ENCODE data around the gene ACTA1. TPM values are rescaled to one million over a fixed set of nuclear protein-coding genes. Genes with fewer than 3 reads are reported as not detected.
"Not testable (repeated sequence)": the region's sequence is repeated elsewhere in the genome, so short reads cannot be mapped to it uniquely, and the experiment has no call there.

Gene ACTA1
- total and polyA plus RNA-seq, 2 experiments from 2014 or later = 0.28 to 0.33 TPM

DNA sequence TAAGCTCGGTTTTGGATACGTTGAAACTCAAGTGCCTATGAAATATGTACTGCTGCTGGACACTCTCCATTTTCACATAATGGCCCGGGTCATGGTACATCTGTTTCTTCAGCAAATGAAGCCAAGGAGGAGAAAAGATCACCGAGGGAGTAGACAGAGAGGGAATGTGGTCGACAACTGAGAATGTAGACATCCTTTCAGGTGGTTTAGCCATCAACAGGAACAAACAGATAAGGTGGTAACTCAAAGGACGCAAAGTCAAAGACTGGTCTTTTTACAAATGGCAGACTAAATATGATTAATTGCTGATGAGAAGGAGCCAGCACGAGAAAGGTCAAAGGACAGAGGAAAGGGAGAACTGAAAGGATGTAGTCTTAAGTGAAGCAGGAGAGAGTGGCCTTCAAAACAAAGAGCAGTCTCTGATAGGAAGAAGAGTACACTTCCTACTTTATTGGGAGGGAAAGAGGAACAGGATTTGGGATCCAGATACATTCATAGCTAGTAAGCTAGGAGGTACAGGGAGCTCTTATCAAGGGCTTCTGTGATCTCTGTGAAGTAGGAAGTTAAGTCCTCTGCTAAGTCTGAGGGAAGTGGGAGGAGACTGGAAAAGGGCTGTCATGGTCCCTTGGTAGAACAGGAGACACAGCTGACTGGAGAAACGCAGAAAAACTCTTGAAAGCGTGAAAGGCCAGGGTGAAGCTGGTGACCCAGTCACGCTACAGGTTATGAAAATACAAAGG is 45.9 kb upstream of the ACTA1 start:
- Histone ChIP-seq H3K27ac (no peak overlapping the region), H3K4me3 (no peak overlapping the region), H3K4me1 (ENCODE audit: insufficient read depth) (no peaks in the 10 kb centered on the region), H3K36me3 (replicated peaks; ENCODE audit: insufficient read depth, low read depth) (no peaks in the 10 kb centered on the region), H2AFZ (no peak overlapping the region), H3K27me3 (no peaks in the 10 kb centered on the region), H3K9me3 (ENCODE audit: low read depth) (no peaks in the 10 kb centered on the region), H3K9me2 (replicated peaks; ENCODE audit: insufficient read depth) (no peaks in the 10 kb centered on the region), H3K79me2 (peaks cover 4% of the 10 kb centered on the region), H3K4me2 (no peak overlapping the region), H4K20me1 (ENCODE audit: insufficient read depth, poor library complexity, severe bottlenecking) (no peaks in the 10 kb centered on the region)
- WGBS (ENCODE audit: low lambda C conversion rate, missing lambda C conversion rate) = 90% methylated on average over 10 of the region's 10 CpGs
- TF ChIP-seq EZH2 (IDR thresholded peaks at IDR 0.05; ENCODE audit: borderline replicate concordance) (no peak), EZH2phosphoT487 (IDR thresholded peaks at IDR 0.05; ENCODE audit: low read depth, severe bottlenecking, unreplicated experiment) (no peak)
- TF ChIP-seq, protein P1, sequence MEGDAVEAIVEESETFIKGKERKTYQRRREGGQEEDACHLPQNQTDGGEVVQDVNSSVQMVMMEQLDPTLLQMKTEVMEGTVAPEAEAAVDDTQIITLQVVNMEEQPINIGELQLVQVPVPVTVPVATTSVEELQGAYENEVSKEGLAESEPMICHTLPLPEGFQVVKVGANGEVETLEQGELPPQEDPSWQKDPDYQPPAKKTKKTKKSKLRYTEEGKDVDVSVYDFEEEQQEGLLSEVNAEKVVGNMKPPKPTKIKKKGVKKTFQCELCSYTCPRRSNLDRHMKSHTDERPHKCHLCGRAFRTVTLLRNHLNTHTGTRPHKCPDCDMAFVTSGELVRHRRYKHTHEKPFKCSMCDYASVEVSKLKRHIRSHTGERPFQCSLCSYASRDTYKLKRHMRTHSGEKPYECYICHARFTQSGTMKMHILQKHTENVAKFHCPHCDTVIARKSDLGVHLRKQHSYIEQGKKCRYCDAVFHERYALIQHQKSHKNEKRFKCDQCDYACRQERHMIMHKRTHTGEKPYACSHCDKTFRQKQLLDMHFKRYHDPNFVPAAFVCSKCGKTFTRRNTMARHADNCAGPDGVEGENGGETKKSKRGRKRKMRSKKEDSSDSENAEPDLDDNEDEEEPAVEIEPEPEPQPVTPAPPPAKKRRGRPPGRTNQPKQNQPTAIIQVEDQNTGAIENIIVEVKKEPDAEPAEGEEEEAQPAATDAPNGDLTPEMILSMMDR (IDR thresholded peaks at IDR 0.05; ENCODE audit: poor library complexity) = no peak
- DNase-seq (ENCODE audit: low spot score) = no peak

DNA sequence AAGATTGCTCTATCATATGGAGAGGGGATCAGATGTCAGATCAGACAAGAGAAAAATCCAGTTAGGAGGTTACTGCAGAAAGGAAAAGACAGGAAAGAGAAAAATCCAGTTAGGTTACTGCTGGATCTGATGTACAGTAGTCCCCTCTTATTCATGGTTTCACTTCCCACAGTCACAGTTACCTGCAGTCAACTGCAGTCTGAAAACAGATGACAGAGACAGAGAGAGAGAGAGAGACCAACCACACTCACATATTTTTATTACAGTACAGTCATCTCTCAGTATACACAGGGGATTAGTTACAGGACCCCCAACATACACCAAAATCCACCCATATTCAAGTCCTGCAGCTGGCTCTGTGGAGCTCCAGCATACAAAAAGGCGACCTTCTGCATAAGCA is 45.0 kb upstream of the ACTA1 start:
- no peaks in the 10 kb centered on the region for H3K9me2 ChIP-seq (replicated peaks; ENCODE audit: insufficient read depth)
- H3K4me1 ChIP-seq (ENCODE audit: insufficient read depth) = no peaks in the 10 kb centered on the region
- no peak overlapping the region for H2AFZ ChIP-seq
- H4K20me1 ChIP-seq (ENCODE audit: insufficient read depth, poor library complexity, severe bottlenecking) = no peaks in the 10 kb centered on the region
- H3K9me3 ChIP-seq (ENCODE audit: low read depth) = no peaks in the 10 kb centered on the region
- TF ChIP-seq, protein P1 (IDR thresholded peaks at IDR 0.05; ENCODE audit: poor library complexity) = no peak
- H3K27me3 ChIP-seq = no peaks in the 10 kb centered on the region
- no peak overlapping the region for H3K27ac ChIP-seq
- no peak for DNase-seq (ENCODE audit: low spot score)
- no peak overlapping the region for H3K4me3 ChIP-seq
- peaks cover 4% of the 10 kb centered on the region for H3K79me2 ChIP-seq
- no peak overlapping the region for H3K4me2 ChIP-seq
- no peaks in the 10 kb centered on the region for H3K36me3 ChIP-seq (replicated peaks; ENCODE audit: insufficient read depth, low read depth)
- 100% methylated on average over 1 of the region's 1 CpG for WGBS (ENCODE audit: low lambda C conversion rate, missing lambda C conversion rate)

DNA sequence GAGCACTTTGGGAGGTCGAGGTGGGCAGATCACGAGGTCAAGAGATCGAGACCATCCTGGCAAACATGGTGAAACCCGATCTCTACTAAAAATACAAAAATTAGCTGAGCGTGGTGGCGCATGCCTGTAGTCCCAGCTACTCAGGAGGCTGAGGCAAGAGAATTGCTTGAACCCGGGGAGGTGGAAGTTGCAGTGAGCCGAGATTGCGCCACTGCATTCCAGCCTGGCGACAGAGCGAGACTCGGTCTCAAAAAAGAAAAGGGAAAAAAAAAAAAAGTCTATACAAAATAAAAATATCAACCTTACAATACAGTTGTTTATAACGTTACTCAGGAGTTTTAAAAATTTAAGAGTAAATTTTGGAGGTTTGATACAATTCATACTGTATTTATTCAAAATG is 42.0 kb upstream of the ACTA1 start:
- not testable (repeated sequence) for H3K27ac ChIP-seq; H4K20me1 ChIP-seq (ENCODE audit: insufficient read depth, poor library complexity, severe bottlenecking); H3K9me3 ChIP-seq (ENCODE audit: low read depth); H3K79me2 ChIP-seq; H2AFZ ChIP-seq; H3K4me3 ChIP-seq; H3K4me1 ChIP-seq (ENCODE audit: insufficient read depth); H3K9me2 ChIP-seq (replicated peaks; ENCODE audit: insufficient read depth); H3K36me3 ChIP-seq (replicated peaks; ENCODE audit: insufficient read depth, low read depth); H3K27me3 ChIP-seq; H3K4me2 ChIP-seq; DNase-seq (ENCODE audit: low spot score)
- WGBS (ENCODE audit: low lambda C conversion rate, missing lambda C conversion rate) = 96% methylated on average over 13 of the region's 13 CpGs

DNA sequence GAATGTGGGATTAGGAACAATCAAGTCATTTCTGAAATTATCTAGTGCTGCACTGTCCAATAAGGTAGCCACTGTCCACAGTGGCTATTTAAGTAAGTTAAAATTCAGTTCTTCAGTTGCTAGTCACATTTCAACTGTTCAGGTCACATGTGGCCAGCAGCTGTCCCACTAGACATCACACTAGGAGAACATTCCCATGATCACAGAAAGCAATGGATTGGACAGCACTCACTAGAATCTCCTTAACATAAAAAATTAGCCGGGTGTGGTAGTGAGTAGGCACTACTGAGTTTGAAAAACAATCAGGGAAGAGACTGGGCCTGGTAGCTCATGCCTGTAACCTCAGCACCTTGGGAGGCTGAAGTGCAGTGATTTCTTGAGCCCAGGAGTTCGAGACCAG is 40.6 kb upstream of the ACTA1 start:
- Histone ChIP-seq H3K36me3 (replicated peaks; ENCODE audit: insufficient read depth, low read depth) (no peaks in the 10 kb centered on the region), H2AFZ (no peak overlapping the region), H3K4me1 (ENCODE audit: insufficient read depth) (no peaks in the 10 kb centered on the region), H3K4me2 (no peak overlapping the region), H3K9me3 (ENCODE audit: low read depth) (no peaks in the 10 kb centered on the region), H3K9me2 (replicated peaks; ENCODE audit: insufficient read depth) (no peaks in the 10 kb centered on the region), H3K27ac (no peak overlapping the region), H3K27me3 (no peaks in the 10 kb centered on the region), H3K79me2 (peaks cover 4% of the 10 kb centered on the region), H3K4me3 (no peak overlapping the region), H4K20me1 (ENCODE audit: insufficient read depth, poor library complexity, severe bottlenecking) (no peaks in the 10 kb centered on the region)
- WGBS (ENCODE audit: low lambda C conversion rate, missing lambda C conversion rate) = 97% methylated on average over 2 of the region's 2 CpGs
- DNase-seq (ENCODE audit: low spot score) = no peak
- TF ChIP-seq, protein P1 (IDR thresholded peaks at IDR 0.05; ENCODE audit: poor library complexity) = no peak
- no peak for TF ChIP-seq EZH2phosphoT487 (IDR thresholded peaks at IDR 0.05; ENCODE audit: low read depth, severe bottlenecking, unreplicated experiment)
- no peak for TF ChIP-seq EZH2 (IDR thresholded peaks at IDR 0.05; ENCODE audit: borderline replicate concordance)

Data from hepatocyte (in vitro differentiated cells).